ENCODE data around the gene TBATA.

Gene TBATA

DNA sequence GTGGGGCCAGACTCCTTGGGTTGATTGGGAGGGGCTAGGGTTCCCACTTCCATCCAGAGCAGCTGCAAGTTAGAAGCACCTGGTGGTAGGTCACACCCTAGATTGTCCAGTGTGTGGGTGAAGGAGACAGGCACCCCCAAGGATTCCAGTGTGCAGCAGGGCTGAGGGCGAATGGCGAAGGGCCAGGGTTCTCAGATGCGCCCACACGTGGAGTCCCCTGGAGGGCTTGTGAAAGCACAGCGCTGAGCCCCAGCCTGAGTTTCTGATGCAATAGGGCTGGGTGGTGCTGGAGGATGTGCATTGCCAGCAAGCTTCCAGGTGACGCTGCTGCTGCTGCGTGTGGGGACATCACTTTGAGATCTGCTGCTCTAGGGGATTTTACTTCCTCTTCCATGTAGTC lies 25.4 kb downstream of the TBATA start:
- DNase-seq = peak; percentile 13

DNA sequence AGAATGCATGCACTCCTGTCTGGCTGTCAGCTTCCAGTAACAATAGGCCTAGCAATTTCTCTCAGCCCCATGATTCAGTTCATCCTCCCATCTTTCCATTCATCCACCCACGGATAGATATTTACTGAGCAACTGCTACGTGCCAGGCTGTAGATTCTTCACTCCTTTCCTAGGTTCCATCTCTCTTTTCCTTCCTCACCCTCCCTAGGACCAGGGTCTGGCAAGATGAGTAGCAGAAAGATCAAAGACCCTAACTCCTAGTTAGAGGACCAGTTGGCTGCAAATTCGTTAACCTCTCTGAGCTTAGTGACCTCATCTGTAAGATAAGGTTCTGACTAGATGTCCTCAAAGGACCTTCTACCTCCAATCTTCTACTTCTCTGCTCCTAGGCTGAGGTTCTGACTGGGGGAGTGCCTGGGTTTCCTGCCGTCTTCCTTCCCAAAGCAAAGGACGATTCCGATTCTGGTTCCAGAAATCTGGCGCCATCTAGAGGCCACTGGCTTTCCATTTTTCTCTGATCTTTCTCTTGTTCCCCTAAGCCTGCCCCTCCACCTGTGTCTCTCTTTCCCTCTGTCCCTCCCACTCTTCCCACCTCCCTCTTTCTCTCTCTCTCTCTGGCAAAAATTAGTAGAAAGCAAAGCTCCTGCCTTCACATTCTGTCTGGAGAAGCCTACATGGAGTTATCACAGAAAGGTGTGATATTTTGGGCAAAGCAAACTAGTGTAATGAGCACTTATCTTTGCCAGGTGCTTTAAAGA lies 26.2 kb downstream of the TBATA start:
- peak; percentile 30 for DNase-seq

DNA sequence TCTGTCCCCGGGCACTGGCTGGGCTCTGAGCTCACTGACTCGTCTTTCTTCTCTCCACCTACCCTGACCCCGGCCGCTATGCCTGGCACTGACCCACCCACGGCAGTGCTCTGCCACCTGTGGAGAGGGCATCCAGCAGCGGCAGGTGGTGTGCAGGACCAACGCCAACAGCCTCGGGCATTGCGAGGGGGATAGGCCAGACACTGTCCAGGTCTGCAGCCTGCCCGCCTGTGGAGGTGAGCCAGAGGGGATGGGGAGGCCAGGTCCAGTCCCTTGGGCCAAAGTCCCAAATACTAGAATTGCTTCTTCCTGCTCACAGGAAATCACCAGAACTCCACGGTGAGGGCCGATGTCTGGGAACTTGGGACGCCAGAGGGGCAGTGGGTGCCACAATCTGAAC lies 27.3 kb downstream of the TBATA start:
- no peak for DNase-seq

DNA sequence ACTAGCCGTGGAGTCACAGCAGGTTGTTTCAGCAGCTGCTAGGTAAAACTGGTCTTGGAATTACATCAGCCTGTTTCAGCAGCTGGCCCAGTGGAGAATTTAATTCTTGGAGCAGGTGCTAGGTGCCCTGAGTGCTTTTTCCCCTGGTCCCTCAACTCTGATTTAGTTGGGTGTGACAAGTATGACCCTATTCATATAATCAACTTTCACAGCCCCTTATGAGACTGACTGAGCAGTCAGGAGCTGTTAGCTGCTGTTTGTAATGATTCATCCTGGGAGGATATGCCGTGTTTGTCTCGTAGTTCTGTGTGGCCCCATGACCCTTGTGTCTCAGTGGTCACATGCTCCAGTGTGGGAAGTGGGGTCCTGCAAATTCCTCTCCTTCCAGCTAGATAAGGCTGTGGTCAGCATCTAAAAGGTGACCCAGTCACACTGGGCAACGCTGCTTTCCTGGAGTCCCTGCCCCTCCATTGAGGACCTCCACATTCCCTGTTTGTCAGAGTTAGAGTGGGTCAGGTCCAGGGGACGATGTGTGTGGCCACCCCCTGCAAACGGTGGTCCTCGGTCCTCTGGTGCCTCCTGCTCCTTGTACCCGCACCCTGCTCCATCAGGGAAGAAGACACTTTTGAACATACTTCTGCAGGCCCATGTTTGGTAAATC lies 28.3 kb downstream of the TBATA start:
- DNase-seq = no peak

DNA sequence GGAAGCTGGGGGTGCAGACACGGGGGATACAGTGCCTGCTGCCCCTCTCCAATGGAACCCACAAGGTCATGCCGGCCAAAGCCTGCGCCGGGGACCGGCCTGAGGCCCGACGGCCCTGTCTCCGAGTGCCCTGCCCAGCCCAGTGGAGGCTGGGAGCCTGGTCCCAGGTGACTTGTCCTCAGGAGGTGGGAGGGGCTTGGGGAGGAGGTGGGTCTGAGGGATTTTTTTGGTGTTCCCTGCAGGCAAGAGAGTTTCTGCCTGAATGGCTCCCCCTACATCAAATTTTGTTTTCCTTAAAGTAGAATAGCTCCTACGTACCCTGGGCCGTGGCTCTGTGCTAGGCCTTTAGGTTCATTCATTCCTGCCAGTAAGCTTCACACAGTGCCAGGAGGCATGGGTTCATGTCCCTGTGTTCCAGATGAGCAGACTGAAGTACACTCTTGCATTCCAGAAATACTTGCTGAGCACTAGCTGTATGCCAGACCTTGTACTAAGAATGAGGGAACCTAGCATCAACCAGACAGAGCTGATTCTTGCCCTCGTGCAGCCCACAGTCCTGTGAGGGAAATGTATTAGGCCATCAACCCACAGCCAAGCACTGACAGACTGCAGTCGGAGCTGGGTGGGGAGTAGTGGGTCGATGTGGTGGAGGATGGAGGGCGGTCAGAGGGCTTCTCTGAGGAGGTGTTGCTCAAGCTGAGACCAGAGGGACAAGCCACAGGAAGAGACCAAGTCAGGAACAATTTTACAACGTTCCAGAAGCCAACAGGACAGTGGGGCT lies 31.1 kb downstream of the TBATA start:
- no peak for DNase-seq

DNA sequence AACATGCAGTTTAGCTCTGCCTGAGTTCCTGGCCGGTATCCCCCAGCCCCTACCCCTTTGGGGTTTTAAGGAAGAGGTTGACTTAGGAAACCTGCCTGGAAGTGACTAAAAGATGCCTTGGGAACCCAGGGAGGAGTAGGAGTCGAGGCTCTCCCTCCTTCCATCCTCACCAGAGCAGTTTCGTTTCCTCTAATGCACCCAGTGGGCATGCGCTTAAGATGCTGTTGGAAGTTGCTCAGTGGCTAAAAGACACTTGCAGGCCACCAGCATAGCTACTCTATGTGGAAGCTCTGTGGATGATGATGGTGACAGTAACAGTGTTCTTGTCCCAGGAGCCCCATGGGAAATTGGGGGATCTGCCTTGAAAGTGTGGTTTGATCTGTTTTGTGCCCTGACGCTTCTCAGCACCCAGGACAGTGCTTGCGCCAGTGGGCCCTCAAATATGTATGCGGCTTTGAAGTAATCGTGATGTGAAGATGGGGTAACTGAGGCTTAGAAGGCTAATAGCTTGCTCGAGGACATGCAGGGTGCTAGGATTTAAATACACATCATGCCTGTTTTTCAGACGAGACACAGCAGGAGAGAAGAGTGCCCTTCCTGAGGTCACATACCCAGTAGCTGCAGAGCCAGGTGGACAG lies 32.0 kb downstream of the TBATA start:
- no peak for DNase-seq

DNA sequence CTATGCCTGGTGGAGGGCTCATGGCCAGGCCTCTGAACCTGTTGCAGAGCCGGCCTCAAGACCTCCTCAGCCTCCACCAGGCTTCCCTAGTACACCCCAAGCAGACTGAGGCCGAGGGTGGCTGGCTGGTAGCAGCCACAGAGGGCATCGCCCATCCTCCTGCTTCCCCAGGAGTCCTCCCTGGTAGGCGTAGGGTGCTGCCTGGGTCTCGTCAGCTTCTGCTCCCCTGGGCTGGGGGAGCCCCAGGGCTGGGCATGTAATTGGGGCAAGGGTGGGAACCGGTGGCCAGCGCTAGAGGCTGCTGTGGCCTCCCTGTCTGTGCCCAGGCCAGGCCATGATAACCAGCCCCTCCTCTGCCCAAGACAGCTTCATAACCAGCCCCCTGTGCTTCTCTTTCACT lies 32.6 kb downstream of the TBATA start:
- DNase-seq = no peak

DNA sequence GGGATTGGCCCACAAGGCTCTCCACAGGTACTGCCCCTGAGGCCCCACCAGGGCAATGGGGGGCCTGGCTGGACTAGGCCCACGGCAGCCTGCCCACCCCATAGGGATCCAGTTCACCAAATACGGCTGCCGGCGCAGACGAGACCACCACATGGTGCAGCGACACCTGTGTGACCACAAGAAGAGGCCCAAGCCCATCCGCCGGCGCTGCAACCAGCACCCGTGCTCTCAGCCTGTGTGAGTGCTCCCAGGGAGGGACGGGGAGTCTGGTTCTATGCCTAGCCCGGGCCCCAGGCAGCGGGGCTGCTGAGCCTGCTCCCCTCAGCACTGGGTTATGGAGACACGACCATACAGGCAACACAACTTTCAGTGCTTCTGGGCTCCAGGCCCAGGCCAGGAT lies 33.2 kb downstream of the TBATA start:
- no peak for DNase-seq

DNA sequence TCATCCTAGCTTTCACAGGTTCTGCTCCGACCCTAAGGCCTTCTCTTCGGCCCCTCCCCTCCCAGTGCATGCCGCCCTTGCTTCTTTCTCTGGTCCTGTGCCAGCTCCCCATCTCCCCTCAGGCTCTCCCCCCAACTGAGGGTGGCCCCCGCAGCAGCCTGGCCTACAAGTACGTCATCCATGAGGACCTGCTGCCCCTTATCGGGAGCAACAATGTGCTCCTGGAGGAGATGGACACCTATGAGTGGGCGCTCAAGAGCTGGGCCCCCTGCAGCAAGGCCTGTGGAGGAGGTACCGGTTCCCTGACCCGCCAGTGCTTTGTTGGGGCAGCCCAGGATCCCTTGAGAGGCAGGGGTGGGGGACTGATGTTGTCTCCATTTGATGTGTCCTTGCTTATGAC lies 33.8 kb downstream of the TBATA start:
- DNase-seq = no peak

DNA sequence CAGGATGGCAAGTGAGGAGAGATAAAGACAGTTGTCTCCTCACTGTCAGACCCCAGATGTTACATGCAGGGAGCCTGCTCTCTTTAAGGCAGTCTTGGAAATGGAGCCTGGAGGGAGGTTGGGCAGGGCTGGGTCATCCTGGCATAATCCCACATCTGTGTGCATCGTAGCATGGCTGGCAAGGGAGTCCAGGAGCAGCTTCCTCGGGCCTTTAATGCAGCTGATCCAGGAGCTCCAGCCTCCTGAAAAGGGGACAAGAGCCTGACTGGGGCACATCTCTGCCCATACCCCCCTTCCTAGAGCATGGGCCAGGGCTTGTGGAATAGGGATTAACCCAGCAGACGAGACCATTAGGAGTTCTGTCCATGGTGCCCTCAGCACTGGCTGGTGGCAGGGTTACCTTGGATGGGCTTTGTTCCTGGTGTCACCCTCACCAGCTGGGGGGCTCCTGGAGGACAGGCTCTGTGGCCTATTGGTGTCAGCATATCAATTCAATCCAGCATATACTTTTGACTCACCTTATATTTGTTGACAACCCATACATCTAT lies 34.9 kb downstream of the TBATA start:
- no peak for DNase-seq

DNA sequence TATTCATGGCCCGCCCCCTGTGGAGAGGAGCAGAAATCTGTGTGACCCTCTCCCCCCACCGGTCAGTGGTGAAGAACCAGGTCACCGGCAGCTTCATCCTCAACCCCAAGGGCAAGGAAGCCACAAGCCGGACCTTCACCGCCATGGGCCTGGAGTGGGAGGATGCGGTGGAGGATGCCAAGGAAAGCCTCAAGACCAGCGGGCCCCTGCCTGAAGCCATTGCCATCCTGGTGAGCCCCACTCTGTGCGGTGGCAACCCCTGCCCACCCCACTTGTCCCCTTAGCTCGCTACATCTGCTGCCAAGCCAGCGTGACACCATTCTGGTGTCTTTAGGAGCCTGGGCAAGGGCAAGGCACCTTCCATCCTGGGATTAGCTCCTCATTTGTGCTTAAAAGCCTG lies 35.4 kb downstream of the TBATA start:
- DNase-seq = no peak

DNA sequence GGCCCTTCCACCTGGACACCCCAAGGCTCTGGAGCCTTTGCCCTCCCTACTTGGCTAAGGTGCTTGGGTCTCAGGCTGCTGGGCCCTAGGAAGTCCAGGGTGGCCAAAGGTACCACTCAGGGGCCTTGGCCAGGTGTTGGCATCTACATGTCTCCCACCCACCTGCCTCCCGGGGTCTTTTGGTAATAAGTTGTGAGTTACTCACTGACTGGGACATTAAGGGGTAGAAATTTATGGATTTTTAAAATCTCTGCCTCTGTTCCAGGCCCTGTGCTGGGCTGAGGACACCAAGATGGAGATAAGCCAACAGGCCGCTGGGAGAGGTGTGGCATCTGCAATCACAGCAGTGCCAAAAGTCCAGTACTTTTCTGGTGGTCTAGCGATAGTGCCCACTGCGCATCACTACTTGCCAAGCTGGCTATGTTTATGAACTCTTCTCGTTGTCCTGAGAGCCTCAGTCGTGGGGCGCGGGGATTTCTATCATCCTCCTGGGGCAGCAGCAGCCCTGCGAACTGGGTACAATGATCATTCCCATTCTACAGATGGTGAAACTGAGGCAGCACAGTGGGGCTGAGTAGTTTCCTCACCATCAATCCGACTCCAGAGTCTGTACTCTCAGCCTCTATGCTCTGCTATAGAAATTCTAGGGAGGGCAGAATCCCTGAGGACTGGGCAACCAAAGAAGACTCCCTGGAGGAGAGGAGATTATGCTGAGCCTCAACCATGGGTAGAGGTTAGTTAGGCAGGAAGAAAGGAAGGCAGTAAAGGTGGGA lies 36.2 kb downstream of the TBATA start:
- no peak for DNase-seq

DNA sequence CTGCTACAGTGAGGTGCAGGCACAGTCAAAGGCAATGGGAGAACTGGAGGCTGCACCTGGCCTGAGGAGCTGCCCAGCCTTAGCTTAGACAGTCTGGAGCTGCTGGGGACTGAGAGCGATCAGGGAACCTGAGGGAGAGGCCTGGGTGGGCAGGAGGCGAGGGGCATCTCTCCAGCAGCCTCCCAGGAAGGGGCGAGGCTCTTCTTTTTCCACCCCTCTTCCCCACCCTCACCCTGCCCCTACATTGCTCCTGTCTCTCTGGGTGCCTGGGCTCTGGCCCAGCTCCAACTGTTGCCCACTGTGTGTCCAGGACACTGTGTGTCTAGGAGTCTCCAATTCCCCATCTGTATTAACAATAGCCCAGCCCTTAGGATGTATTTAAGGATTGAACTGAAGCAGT lies 36.9 kb downstream of the TBATA start:
- DNase-seq = no peak

DNA sequence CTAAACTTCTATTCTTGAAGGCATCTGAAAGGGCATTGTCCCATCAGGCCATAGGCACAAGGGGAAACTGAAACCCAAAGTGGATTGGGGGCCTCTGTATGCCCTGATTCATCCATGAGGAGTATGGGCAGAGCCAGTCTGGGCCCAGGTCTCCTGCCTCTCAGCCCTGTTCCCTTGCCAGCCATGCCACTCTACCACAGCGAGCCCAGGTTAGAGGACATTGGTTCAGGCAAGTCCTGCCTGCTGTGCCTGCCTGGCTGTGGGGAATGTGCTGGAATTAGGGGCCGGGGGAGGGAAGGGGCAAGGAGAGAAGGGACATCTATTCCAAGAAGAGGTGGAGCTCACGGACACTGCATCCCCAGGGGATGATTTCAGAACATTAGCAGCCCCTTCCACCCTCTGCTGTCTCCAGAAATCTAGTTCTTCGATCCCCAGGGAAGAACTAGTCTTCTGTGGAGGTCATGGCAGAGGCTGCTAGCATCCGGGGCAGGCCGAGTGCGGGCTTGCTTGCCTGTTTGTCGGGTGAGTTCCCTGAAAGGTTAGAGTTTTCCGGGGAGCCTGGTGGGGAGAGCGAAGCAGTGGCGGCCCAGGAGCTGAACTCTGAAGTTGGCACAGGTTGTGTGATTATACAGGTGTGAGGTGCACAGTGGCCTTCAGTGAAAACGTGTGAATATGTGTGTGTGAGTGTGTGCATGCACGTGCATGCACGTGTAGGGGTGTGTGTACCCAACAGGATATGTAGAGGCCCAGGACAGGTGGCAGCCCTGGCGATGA lies 37.8 kb downstream of the TBATA start:
- DNase-seq = no peak

DNA sequence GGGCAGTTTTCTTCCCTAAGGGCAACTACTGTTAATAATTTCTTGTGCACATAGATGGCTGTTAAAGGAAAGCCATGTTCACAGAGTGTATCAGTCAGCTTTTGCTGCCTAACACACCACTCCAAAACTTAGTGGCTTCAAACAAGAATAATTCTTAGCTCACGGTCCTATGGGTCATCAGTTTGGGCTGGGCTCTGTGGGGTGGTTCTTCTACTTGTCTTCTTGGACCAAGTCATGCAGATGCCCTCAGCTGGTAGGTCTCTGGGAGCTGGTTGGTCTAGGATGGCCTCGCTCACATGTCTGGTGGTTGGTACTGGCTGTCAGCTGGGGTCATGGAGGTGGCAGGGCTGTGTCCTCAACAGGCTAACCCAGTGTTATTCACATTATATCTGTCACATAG lies 39.6 kb downstream of the TBATA start:
- no peak for DNase-seq

DNA sequence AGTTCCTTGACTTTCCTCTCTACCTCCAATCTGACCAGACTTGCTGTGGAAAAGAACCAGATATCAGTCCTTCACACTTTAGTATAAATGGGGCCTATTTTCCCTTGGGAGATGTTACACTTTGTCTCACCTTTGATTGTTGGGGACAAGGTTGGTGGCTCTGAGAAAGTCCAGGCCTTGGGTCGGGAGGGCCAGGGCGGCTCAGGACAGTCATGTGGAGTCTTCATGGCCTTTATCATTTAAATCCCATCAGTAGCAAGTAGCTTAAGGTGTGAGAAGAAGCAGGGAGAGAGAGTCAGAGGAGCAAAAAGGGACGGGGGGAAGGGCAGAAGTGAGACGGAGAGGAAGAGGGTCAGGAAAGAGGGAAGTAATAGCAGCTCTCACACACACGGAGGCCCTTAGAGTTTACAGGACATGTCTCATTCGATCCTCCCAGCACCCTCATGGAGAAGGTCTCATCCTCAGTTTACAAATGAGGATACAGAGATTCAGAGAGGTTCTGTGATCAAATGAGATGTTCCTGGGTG lies 40.5 kb downstream of the TBATA start:
- DNase-seq = no peak

DNA sequence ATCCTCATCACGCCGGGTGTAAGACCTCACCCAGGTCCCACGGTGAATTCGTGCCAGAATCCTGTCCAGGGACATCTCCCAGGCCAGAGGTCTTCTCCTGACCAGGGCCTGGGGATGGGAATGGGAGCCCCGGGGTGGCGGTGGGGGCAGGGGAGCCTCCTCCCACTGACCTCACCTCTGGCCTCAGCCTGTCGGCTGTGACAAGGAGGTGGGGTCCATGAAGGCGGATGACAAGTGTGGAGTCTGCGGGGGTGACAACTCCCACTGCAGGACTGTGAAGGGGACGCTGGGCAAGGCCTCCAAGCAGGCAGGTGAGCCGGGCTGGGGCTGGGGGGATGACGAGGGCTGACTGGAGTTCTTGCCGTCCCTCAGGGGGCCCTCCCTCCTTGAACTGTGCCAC lies 41.3 kb downstream of the TBATA start:
- no peak for DNase-seq

DNA sequence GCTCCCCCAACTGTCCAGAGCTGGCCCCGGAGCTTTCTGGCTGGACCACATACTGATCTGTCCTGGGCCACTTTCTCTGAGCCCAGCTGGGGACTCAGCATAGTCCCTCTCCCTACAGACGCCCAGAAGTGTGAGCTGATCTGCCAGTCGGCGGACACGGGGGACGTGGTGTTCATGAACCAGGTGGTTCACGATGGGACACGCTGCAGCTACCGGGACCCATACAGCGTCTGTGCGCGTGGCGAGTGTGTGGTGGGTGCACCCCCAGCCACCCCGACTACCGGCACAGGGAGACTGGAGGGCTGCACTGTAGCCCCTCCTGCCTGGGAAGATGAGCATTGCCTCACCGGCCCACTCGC lies 41.8 kb downstream of the TBATA start:
- DNase-seq = no peak

DNA sequence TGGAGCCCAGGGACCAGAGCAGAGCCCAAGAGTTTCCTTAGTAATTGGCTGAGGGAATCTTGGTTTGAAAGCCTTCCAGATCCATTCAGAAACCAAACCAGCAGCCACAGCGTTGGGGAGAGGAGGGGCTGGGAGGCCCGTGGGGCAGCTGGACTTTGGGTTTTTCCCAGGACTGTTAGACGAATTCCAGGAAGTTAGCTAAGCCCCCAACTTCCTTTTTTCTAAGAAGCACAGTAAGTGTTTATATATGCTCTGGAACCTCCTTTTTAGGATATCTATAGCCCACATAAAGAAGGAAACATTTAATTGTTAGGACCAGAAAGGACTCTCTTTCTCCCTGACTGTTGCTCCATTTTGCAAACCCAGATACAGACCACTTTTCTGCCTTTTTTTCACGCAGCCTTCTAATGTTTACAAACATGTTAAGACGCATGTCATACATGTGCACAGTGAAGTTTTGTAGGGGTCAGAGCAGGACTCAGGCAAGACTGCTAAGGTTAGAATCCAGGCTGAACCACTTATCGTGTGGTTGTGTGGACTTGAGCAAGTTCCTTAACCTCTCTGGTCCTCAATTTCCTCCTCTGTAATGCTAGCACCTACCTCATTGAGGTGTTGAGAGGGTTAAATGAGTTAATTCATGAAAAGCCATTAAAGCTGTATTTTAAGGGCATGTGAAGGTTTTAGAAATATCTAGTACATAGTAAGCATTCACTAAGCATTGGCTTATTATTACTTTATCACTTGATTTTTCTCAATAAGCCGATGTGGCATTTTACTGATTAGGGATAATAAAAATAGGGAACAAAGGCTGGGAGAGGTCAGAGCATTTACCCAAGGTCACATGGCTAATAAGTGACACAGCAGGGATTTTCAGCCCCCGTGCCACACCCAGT lies 42.4 kb downstream of the TBATA start:
- no peak for DNase-seq

All from NK-92 treated with Interleukin-12 subunit alpha and Interleukin-12 subunit beta, amount 100 ng/mL, for 24 hours (cell line).